MV-4-11 (cell line): ENCODE measurements around the gene CABP1.
"Not testable (repeated sequence)": the region's sequence is repeated elsewhere in the genome, so short reads cannot be mapped to it uniquely, and the experiment has no call there.

ENCODE experiments used
- DNase-seq: peaks from one replicate; lab custom pipeline; 2025; lab: John Stamatoyannopoulos, UW

CABP1 gene

DNA sequence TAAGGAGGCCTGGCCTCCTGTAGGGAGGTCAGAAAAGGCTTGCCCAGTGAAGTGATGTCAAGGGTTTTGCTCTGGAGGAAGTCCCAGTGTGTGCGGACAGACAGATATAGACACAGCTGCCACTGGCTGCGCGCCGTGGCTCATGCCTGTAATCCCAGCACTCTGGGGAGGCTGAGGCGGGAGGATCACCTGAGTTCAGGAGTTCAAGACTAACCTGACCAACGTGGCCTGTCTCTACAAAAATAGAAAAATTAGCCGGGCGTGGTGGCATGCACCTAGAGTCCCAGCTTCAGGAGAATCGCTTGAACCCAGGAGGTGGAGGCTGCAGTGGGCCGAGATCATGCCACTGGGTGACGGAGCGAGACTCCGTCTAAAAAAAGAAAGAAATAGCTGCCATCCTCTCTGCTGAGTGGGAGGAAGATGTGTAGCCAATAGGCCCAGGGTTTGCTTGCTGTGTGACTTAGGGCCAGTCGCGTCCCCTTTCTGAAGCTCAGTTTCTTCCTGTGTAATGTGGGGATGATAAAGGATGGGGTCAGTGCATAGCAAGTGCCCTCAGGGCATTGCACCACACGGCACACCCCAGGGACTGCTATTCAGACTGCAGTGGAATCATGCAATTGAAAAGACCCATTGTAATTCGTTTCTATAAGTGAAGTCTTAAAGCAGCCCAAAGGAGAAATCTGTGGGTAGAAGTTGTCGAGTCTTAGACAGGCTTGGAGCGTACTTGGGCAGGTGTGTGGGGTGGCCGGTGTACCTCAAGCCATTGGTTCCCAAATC lies 27.9 kb downstream of the CABP1 start:
- DNase-seq = no peak

DNA sequence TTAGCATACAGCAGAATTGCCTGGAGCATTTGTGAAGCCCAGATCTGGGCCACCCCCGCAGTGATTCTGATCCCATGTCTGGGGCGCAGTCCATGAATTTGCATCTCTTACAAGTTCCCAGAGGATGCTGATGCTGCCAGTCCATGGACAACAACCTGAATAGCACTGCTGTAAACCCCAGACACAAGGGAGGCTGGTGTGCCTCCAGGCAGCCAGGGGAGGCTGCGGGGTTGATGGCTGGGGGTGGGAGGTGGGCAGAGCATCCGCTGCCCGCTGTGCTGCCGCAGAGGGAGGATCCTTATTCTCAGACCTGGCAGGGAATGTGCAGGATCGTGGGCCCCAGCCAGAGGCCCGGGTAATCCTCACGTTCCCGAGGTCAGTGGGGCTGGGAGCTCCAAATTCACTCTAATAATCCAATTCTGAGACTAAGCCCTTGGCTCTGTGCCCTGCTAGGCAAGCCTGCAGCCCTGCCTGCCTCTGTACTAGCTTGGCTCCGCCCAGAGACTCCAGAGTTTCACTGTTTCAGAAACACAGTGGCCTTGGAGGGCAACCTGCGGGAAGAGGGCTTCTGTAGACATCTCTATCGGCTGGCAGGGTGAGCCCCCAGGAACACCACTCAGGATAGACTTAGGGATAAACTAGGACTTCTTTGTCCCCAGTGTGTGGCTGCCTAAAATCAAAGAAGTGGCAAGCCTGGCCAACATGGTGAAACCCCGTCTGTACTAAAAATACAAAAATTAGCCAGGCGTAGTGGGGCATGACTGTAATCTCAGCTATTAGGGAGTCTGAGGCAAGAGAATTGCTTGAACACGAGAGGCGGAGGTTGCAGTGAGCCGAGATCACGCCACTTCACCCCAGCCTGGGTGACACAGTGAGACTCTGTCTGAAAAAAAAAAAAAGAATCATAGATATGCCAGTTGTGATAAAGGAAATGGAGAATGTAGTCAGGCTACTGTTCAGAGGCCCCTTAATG lies 28.7 kb downstream of the CABP1 start:
- DNase-seq = no peak

DNA sequence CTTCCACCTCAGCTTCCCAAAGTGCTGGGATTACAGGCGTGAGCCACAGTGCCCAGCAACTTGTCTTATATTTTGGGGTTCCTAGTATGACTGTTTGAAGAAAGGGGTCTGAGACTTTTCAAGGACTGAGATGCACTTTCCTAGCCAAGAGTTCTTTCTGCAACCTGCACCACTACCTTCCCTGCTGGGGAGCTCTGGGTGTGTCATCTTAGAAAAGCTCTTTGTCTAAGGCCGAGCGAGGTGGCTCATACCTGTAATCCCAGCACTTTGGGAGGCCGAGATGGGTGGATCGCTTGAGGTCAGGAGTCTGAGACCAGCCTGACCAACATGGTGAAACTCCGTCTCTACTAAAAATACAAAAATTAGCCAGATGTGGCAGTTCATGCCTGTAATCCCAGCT lies 29.8 kb downstream of the CABP1 start:
- DNase-seq = not testable (repeated sequence)

GRCh38 chr12:120670667-120671066 lies 30.2 kb downstream of the CABP1 start:
- no peak for DNase-seq

- DNase-seq = peak; percentile 89
Measured at GRCh38 chr12:120674097-120674636, 33.7 kb downstream of the CABP1 start.

DNA sequence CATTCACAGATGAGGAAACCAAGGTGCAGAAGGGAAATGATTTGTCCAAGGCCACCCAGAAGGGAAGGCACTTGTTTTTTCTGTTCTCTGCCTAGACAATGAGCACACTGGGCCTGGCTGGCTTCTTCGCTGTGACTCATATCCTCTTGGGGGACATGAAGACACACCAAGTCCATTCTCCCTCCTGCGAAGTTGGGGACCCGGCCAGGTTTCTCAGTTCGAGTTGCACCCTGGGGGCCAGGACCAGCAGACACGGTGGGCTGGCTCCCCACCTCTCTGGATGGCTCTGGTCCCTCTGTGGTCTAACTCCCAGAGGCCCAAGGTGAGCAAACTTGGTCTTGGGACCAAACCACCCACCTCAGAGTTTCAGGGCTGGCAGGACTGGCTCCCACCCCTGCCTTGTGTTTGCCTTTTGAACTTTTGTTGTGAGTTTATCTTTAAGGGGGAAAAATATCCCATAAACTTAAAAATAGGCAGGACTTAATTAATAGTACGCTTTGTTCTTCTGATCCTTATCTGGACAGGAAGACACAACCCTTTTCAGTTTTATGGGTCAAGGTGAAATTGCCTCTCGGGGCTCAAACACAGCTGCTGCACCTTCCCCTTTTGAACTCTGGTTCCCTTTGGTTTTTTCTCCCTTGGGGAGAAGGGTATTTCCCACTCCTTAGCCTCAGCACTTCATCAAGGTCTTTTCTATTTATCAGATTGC lies 37.5 kb downstream of the CABP1 start:
- peak; percentile 53 for DNase-seq

DNA sequence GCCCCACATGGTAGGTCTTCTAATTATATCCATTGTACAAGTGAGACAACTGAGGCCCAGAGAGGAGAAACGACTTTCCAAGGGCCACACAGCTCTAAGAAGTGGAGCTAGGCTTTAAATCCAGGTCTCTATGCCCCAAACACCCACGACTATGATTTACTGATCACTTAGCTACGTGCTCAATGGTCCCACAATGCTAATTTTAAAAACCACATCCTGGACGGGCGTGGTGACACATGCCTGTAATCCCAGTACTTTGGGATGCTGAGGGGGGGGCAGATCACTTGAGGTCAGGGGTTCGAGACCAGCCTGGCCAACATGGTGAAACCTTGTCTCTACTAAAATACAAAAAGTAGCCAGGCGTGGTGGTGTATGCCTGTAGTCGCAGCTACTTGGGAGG lies 38.1 kb downstream of the CABP1 start:
- peak; percentile 26 for DNase-seq

DNA sequence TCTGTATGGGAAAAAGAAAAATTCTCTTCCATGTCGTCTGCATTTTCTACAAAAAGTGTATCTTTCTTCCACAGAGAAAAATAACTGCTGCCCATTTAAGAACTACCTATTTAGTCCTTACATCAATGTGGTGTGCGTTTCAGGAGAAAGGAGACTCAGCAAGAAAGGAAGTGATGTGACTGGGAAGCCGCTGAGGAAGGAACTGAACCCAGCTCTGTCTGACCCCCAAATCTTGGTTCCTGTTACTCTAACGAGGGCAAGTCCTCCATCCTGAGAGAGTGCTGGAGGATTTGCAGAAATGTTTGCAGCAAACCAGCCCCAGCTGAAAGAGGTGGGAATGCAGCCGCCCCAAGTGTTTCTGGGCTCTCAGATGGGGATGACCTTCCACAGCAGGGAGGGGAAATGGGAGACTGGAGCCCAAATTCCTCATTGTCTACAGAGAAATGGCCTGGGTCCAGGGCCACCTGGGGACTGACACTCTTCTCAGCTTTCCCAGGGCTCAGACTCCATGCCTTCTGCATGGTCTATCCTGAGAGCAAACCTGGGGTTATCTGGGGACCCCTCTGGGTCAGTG lies 39.8 kb downstream of the CABP1 start:
- DNase-seq = peak; percentile 51

DNA sequence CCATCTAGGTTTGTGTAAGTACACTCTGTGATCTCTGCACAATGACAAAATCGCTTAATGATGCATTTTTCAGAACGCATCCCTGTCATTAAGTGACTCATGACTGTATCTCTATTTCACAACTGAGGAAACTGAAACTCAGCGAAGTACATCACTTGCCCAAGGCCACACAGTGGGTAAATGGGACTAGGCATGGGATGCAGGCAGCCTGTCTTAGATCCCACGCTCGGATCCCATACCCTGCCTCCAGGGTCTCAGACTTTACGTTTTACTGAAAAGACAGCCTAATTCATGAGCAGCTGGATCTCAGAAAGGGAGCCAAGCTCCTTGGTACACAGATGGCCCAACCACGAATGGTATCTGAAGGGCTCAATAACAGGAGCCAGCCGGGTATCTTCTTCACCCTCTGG lies 44.1 kb downstream of the CABP1 start:
- DNase-seq = peak; percentile 88

- no peak for DNase-seq
Measured at GRCh38 chr12:120685522-120685921, 45.1 kb downstream of the CABP1 start.

DNA sequence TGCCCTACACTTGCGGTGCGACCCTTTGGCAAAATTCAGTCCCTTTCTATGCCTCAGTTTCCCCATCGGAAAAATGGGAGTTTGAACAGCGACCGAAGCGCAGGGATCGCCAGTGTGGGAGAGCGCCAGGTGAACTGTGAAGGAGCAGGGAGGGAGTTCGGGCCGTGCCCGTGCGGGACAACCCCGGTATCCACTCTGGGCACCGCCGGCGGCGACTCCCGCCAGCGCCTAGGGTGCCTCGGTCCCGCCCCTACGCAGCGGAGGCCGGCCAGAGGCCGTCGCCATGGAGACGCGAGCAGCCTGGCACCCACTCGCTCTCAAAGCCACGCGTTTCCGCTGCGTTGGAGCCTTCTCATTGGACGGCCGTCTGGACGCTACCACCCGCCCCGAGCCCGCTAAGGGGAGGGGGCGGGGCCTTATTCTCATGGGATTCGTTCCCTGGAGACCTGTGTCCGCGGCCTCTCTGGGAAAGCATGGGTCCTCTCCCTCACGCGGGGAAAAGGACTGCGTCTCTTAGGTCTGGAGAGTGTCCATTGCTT lies 45.8 kb downstream of the CABP1 start:
- DNase-seq = peak; percentile 97

DNA sequence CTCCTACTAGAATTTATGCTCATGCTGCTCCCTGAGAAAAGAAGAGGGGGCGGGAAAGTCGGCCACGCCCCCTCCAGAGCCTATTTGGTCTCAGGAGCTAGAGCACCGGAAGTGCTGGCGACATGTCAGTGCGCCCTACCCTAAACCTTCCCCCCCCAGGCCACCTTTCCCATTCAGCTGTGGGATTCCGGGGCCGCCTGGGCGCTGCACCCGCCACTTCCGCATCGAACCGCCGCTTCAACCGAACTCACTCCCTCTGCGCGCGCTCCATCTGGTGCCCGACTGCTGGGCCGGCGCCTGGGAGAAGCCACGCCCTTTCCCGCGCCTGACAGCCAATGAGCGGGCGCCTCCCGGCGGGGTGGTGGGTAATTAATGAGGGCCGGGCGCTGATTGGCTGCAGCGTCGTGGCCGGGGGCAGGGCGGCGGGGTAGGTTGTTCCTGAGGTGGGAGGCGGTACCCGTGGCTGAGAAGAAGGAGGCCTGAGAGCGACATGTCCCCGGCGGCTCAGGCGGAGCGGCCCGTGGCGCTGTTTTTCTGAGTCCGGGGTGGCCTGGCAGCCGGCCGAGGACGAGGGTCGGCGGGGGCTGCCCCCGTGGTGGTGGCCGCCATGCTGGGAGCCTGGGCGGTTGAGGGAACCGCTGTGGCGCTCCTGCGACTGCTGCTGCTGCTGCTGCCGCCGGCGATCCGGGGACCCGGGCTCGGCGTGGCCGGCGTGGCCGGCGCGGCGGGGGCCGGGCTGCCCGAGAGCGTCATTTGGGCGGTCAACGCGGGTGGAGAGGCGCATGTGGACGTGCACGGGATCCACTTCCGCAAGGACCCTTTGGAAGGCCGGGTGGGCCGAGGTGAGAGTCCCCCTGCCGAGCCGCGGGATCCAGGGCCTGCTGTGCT lies 46.5 kb downstream of the CABP1 start, which contains the start of gene MLEC:
Gene MLEC, plus strand, starts transcription at position 460 of the 888 bp plus-strand sequence. Its CDS starts 148 bp downstream, at position 608.
- peak; percentile 99 for DNase-seq

- DNase-seq = peak; percentile 23
Measured at GRCh38 chr12:120687578-120688289, 47.3 kb downstream of the CABP1 start.

- peak; percentile 37 for DNase-seq
Measured at GRCh38 chr12:120688527-120689071, 48.2 kb downstream of the CABP1 start.

GRCh38 chr12:120689397-120690082 lies 49.1 kb downstream of the CABP1 start:
- DNase-seq = no peak

DNA sequence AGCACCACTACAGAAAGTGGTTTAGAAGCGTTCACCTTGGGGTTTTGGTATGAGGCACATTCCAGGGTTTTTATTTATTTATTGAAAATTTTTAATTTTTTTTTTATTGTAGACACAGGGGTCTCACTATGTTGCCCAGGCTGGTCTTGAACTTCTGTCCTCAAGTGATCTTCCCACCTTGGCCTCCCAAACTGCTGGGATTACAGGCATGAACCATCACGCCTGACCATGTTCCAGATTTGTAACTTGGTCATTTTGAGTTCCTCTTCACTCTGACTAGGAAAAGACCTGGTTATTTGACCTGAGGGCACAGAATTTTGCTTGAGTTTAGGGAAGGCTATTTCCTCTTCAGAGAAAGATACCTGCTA lies 49.6 kb downstream of the CABP1 start:
- DNase-seq = no peak

DNA sequence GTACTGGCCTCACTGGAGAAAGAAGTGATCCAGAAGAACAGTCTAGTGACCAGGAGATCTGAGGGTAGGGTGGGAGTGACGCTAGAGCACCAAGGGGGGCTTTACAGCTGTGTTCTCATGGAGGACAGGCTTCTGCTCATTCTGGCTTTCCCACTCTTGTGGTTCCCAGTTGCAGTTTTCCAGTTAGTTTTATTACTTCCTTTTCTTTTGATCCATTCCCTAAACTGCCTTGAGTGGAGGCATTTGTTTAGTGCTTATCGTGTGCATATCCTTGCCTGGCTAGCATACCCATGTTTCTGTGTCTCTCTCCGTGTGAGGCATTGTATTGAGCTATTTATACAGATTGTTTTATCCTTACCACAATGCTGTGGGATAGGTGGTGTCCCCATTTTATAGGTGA lies 50.6 kb downstream of the CABP1 start:
- no peak for DNase-seq

- no peak for DNase-seq
Measured at GRCh38 chr12:120692524-120693033, 52.2 kb downstream of the CABP1 start.
